Mesenchymal stem cell (in vitro differentiated cells and primary cell): ENCODE measurements around the gene ASAP2.
A peak's percentile ranks its signal among the peaks of the same experiment; 100 is the strongest.

ENCODE experiments used
- DNase-seq: peaks from one replicate; pipeline ENCODE4 v3.0.0-alpha.2; 2013
- H2AFZ ChIP-seq: one replicate; pipeline ENCODE4 v1.6.1; 2013; ENCODE audit warnings: low read depth, mild to moderate bottlenecking, control low read depth, inconsistent platforms, low read length, moderate library complexity
- H2AK5ac ChIP-seq: 2 replicates; pipeline ENCODE4 v1.6.1; 2013; ENCODE audit warnings: low read length, moderate library complexity, mild to moderate bottlenecking, inconsistent platforms; ENCODE audit not compliant: severe bottlenecking
- H2BK120ac ChIP-seq: one replicate; pipeline ENCODE4 v1.6.1; 2013; ENCODE audit warnings: low read depth, mild to moderate bottlenecking, inconsistent platforms, low read length, moderate library complexity
- H2BK12ac ChIP-seq, 2 experiments: one replicate each; pipeline ENCODE4 v1.6.1; 2013; ENCODE audit warnings: inconsistent platforms in 2 of 2, low read length in 2 of 2, mild to moderate bottlenecking in 2 of 2, moderate library complexity in 2 of 2, control low read depth in 1 of 2
- H2BK15ac ChIP-seq: one replicate; pipeline ENCODE4 v1.6.1; 2013; ENCODE audit warnings: mild to moderate bottlenecking, low read depth, inconsistent platforms; ENCODE audit not compliant: poor library complexity, severe bottlenecking
- H2BK5ac ChIP-seq: 2 replicates; pipeline ENCODE4 v1.6.1; 2013; ENCODE audit warnings: low read depth, mild to moderate bottlenecking, low read length, control low read depth, inconsistent platforms; ENCODE audit not compliant: poor library complexity, severe bottlenecking
- H3K14ac ChIP-seq, 2 experiments: one replicate each; pipeline ENCODE4 v1.6.1; 2013; ENCODE audit warnings: inconsistent platforms in 2 of 2, low read length in 2 of 2, control low read depth in 1 of 2, mild to moderate bottlenecking in 1 of 2, moderate library complexity in 1 of 2
- H3K18ac ChIP-seq, 2 experiments: one replicate each; pipeline ENCODE4 v1.6.1; 2013; ENCODE audit warnings: inconsistent platforms in 2 of 2, low read length in 2 of 2, control low read depth in 1 of 2, low read depth in 1 of 2, mild to moderate bottlenecking in 1 of 2
- H3K23ac ChIP-seq, 2 experiments: one replicate each; pipeline ENCODE4 v1.6.1; 2013; ENCODE audit warnings: inconsistent platforms in 2 of 2, low read length in 2 of 2, mild to moderate bottlenecking in 2 of 2, moderate library complexity in 2 of 2, control low read depth in 1 of 2
- H3K27ac ChIP-seq: 2 replicates; pipeline ENCODE4 v1.5.1; 2013; ENCODE audit warnings: mild to moderate bottlenecking, moderate library complexity, low read length, control low read depth, inconsistent platforms; ENCODE audit not compliant: poor library complexity, severe bottlenecking
- H3K27me3 ChIP-seq, 2 experiments: 2 replicates each; pipeline versions ENCODE4 v1.6.1 to v1.7.0; 2013; ENCODE audit warnings: low read length in 2 of 2, mild to moderate bottlenecking in 2 of 2, moderate library complexity in 2 of 2, control low read depth in 1 of 2, inconsistent platforms in 1 of 2; ENCODE audit not compliant: control insufficient read depth in 1 of 2, insufficient read depth in 1 of 2
- H3K36me3 ChIP-seq, 2 experiments: 2 replicates each; pipeline versions ENCODE4 v1.6.1 to v1.7.0; 2013; ENCODE audit warnings: low read length in 2 of 2, control low read depth in 1 of 2, inconsistent platforms in 1 of 2, low read depth in 1 of 2, mild to moderate bottlenecking in 1 of 2; ENCODE audit not compliant: insufficient read depth in 2 of 2, control insufficient read depth in 1 of 2
- H3K4ac ChIP-seq, 2 experiments: one replicate each; pipeline ENCODE4 v1.6.1; 2013; ENCODE audit warnings: inconsistent platforms in 2 of 2, low read length in 2 of 2, mild to moderate bottlenecking in 2 of 2, moderate library complexity in 2 of 2, control low read depth in 1 of 2, low read depth in 1 of 2
- H3K4me1 ChIP-seq: 2 replicates; pipeline ENCODE4 v1.6.1; 2013; ENCODE audit warnings: low read depth, low read length, control low read depth; ENCODE audit not compliant: control insufficient read depth, insufficient read depth
- H3K4me2 ChIP-seq: 2 replicates; pipeline ENCODE4 v1.6.1; 2013; ENCODE audit warnings: low read length, mild to moderate bottlenecking, inconsistent platforms; ENCODE audit not compliant: poor library complexity, severe bottlenecking
- H3K4me3 ChIP-seq, 2 experiments: 2 replicates each; pipeline versions ENCODE4 v1.5.1 to v1.7.0; 2013; ENCODE audit warnings: low read length in 2 of 2, mild to moderate bottlenecking in 2 of 2, control low read depth in 1 of 2, low read depth in 1 of 2; ENCODE audit not compliant: insufficient read depth in 1 of 2
- H3K79me1 ChIP-seq: replicated peaks from 2 replicates; pipeline ENCODE4 v1.6.1; 2013; ENCODE audit warnings: mild to moderate bottlenecking, control low read depth, low read length, inconsistent platforms; ENCODE audit not compliant: poor library complexity, severe bottlenecking
- H3K9ac ChIP-seq: 2 replicates; pipeline ENCODE4 v1.7.0; 2013; ENCODE audit warnings: mild to moderate bottlenecking, low read length, moderate library complexity
- H3K9me3 ChIP-seq: 2 replicates; pipeline ENCODE4 v1.7.0; 2013; ENCODE audit warnings: mild to moderate bottlenecking, low read length; ENCODE audit not compliant: control insufficient read depth
- H4K8ac ChIP-seq: one replicate; pipeline ENCODE4 v1.6.1; 2013; ENCODE audit warnings: inconsistent platforms, mild to moderate bottlenecking, low read length, moderate library complexity
- H4K91ac ChIP-seq: one replicate; pipeline ENCODE4 v1.6.1; 2013; ENCODE audit warnings: mild to moderate bottlenecking, low read length, inconsistent platforms
- WGBS: methylation state at CpG from one replicate; pipeline ENCODE4 v1.1.7; 2013; ENCODE audit warnings: mixed read lengths; 5-methylcytosine and 5-hydroxymethylcytosine counted together

Gene ASAP2

GRCh38 chr2:9248363-9248762, 41.8 kb downstream of the ASAP2 start:
- 88% methylated on average over 7 of the region's 7 CpGs for WGBS
- H3K4me1 ChIP-seq = peaks cover 32% of the 10 kb centered on the region
- H3K9me3 ChIP-seq = no peaks in the 10 kb centered on the region
- H2BK120ac ChIP-seq = no peak overlapping the region
- no peaks in the 10 kb centered on the region for H3K27me3 ChIP-seq
- no peak overlapping the region for H4K8ac ChIP-seq
- H3K4me2 ChIP-seq = no peak overlapping the region
- H3K4ac ChIP-seq = peak overlapping the region in 1 of 2 experiments; percentile 30
- no peak overlapping the region for H3K23ac ChIP-seq
- H3K18ac ChIP-seq = peak overlapping the region in 1 of 2 experiments; percentile 35
- peak overlapping the region; percentile 50 for H2AK5ac ChIP-seq
- H2BK5ac ChIP-seq = no peak overlapping the region
- peaks cover 0 to under 1% of the 10 kb centered on the region in 2 experiments for H3K36me3 ChIP-seq
- H3K79me1 ChIP-seq = peaks cover 26% of the 10 kb centered on the region
- H3K14ac ChIP-seq = no peak overlapping the region
- H2BK12ac ChIP-seq = peak overlapping the region; percentile 29 to 31
- H2BK15ac ChIP-seq = no peak overlapping the region
- H4K91ac ChIP-seq = no peak overlapping the region
- no peak overlapping the region for H3K4me3 ChIP-seq
- DNase-seq = no peak
- H3K27ac ChIP-seq = no peak overlapping the region
- H2AFZ ChIP-seq = no peak overlapping the region
- no peak overlapping the region for H3K9ac ChIP-seq

- Histone ChIP-seq H3K4ac (peak overlapping the region; percentile 71 to 89), H3K9ac (peak overlapping the region; percentile 31), H4K91ac (peak overlapping the region; percentile 88), H2BK5ac (no peak overlapping the region), H2AK5ac (peak overlapping the region; percentile 94), H3K23ac (peak overlapping the region in 1 of 2 experiments; percentile 56), H2BK120ac (peak overlapping the region; percentile 85), H3K27ac (no peak overlapping the region), H3K79me1 (peaks cover 25% of the 10 kb centered on the region), H3K36me3 (peaks cover 0 to 3% of the 10 kb centered on the region in 2 experiments), H4K8ac (peak overlapping the region; percentile 88), H2BK12ac (peak overlapping the region; percentile 91 to 95), H3K14ac (peak overlapping the region; percentile 42 to 51), H2AFZ (no peak overlapping the region), H3K18ac (peak overlapping the region; percentile 75 to 85), H3K4me2 (no peak overlapping the region), H2BK15ac (peak overlapping the region; percentile 49), H3K9me3 (no peaks in the 10 kb centered on the region), H3K4me3 (peak overlapping the region in 1 of 2 experiments; percentile 13), H3K27me3 (no peaks in the 10 kb centered on the region), H3K4me1 (peaks cover 32% of the 10 kb centered on the region)
- DNase-seq = peak; percentile 64
- WGBS = 73% methylated on average over 9 of the region's 10 CpGs
Observed at GRCh38 chr2:9249020-9249800, 42.6 kb downstream of the ASAP2 start.

- H2AFZ ChIP-seq = no peak overlapping the region
- H3K79me1 ChIP-seq = peaks cover 25% of the 10 kb centered on the region
- no peak overlapping the region for H3K4me3 ChIP-seq
- no peak overlapping the region for H3K14ac ChIP-seq
- H3K4ac ChIP-seq = peak overlapping the region in 1 of 2 experiments; percentile 24
- H2AK5ac ChIP-seq = peak overlapping the region; percentile 28
- H2BK5ac ChIP-seq = no peak overlapping the region
- no peak overlapping the region for H2BK120ac ChIP-seq
- H4K91ac ChIP-seq = no peak overlapping the region
- H3K4me2 ChIP-seq = no peak overlapping the region
- no peak overlapping the region for H2BK15ac ChIP-seq
- no peaks in the 10 kb centered on the region for H3K9me3 ChIP-seq
- H3K9ac ChIP-seq = no peak overlapping the region
- WGBS = 79% methylated on average over 3 of the region's 4 CpGs
- no peaks in the 10 kb centered on the region for H3K27me3 ChIP-seq
- no peak overlapping the region for H3K23ac ChIP-seq
- peaks cover 0 to 6% of the 10 kb centered on the region in 2 experiments for H3K36me3 ChIP-seq
- H2BK12ac ChIP-seq = peak overlapping the region in 1 of 2 experiments; percentile 8
- H3K27ac ChIP-seq = no peak overlapping the region
- peak overlapping the region in 1 of 2 experiments; percentile 38 for H3K18ac ChIP-seq
- DNase-seq = no peak
- H4K8ac ChIP-seq = no peak overlapping the region
- peaks cover 31% of the 10 kb centered on the region for H3K4me1 ChIP-seq
Observed at GRCh38 chr2:9250091-9250490, 43.5 kb downstream of the ASAP2 start.

DNA sequence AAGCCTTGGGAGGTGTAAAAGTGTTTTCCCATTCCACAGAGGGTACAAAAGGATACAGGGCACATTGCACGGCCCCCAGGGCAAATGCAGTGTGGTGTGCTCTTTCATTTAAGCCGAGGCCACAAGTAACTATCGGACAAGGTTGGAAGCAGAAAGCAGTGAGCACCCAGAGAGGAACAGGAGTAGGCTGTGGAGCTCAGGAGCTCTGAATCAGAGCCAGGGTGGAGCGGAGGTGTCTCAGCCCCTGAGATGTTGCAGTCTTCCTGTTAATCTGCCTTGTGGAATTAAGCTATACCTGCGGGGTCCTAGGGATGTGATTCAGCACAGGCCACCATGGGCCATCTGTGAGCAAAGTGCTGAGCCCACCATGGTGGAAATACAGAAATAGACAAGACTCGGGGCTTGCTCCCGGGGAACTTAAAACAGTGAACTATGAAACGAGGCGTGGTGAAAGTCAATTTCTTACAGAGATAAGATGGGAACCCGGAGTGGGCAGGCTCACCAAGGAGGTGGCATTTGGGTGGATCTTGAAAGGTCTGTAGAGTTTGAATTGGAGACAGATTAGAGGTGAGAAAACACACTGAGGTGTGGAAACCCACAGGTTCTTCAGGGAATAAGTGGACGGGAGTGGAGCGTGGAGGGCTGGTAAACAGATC, 44.0 kb downstream of the ASAP2 start:
- Histone ChIP-seq H3K9ac (no peak overlapping the region), H3K4me1 (peaks cover 29% of the 10 kb centered on the region), H3K18ac (peak overlapping the region; percentile 76 to 93), H3K14ac (no peak overlapping the region), H4K91ac (peak overlapping the region; percentile 40), H3K23ac (no peak overlapping the region), H2AK5ac (peak overlapping the region; percentile 98), H2BK12ac (peak overlapping the region; percentile 4 to 77), H3K4ac (peak overlapping the region in 1 of 2 experiments; percentile 24), H3K36me3 (peaks cover 0 to 6% of the 10 kb centered on the region in 2 experiments), H2BK120ac (peak overlapping the region; percentile 69), H2AFZ (no peak overlapping the region), H4K8ac (peak overlapping the region; percentile 46), H2BK15ac (peak overlapping the region; percentile 15), H3K9me3 (no peaks in the 10 kb centered on the region), H3K27ac (peak overlapping the region; percentile 78), H3K27me3 (no peaks in the 10 kb centered on the region), H2BK5ac (no peak overlapping the region), H3K4me2 (no peak overlapping the region), H3K79me1 (peaks cover 25% of the 10 kb centered on the region), H3K4me3 (no peak overlapping the region)
- 92% methylated on average over 12 of the region's 12 CpGs for WGBS
- DNase-seq = no peak
